K562 (cell line): ENCODE data around the gene ALDH18A1. TPM values are rescaled to one million over a fixed set of nuclear protein-coding genes. Genes with fewer than 3 reads are reported as not detected.

Experiments used
- ATAC-seq: fragments of 200-7000 bp; cut with Tn5 transposase; 3 replicates; pipeline ENCODE4 v1.9.1; 2020; ENCODE audit warnings: moderate library complexity
- BruUV-seq: library from RNA; stranded (reverse); fragments of 400-500 nt; replicated peaks from 2 replicates; lab custom pipeline; 2021; lab: Mats Ljungman, UMichigan
- CTCF ChIA-PET: fragments of 300-600 bp; formaldehyde crosslinking; extraction: SDS; loops from one replicate; lab custom pipeline; 2021; ENCODE audit warnings: low intra/inter-chr PET ratio; lab: Yijun Ruan, JAX
- POLR2A ChIA-PET: fragments of 300-600, 350-650 bp; sonication (Branson Sonifier 250); formaldehyde crosslinking; extraction: SDS; loops from one replicate; lab custom pipeline; 2021; ENCODE audit warnings: antibody characterized with exemption, inconsistent platforms; lab: Yijun Ruan, JAX
- DNase-seq, 4 experiments: peaks; one replicate each; pipeline versions ENCODE4 v3.0.0 to v3.0.0-alpha.2; 2011 to 2018; ENCODE audit warnings: low spot score in 3 of 4, mixed read lengths in 3 of 4; ENCODE audit errors: extremely low read depth in 1 of 4
- FAIRE-seq: peaks from 2 replicates; lab custom pipeline; 2011; peaks lifted over from hg19 to GRCh38; lab: Jason Lieb, UNC
- H2AFZ ChIP-seq: 2 replicates; pipeline ENCODE4 v1.6.0; 2011; ENCODE audit warnings: low read depth, low read length, control low read depth, inconsistent platforms
- H3K27ac ChIP-seq: fragments of 200-600 bp; 3 replicates; pipeline ENCODE4 v1.8.0; 2011; ENCODE audit warnings: low read depth, mild to moderate bottlenecking, control low read depth, inconsistent platforms, low read length, moderate library complexity, mixed read lengths; ENCODE audit errors: extremely low read depth
- H3K27me3 ChIP-seq, 2 experiments: fragments of 300-600 bp in 1 of 2; 2 replicates in 1 of 2; 3 replicates in 1 of 2; pipeline versions ENCODE4 v1.6.0 to v1.8.0; 2011; ENCODE audit warnings: inconsistent platforms in 2 of 2, low read length in 2 of 2, mild to moderate bottlenecking in 1 of 2, mixed read lengths in 1 of 2, moderate library complexity in 1 of 2; ENCODE audit not compliant: control insufficient read depth in 2 of 2, insufficient read depth in 2 of 2
- H3K36me3 ChIP-seq: fragments of 300-600 bp; 3 replicates; pipeline ENCODE4 v1.8.0; 2011; ENCODE audit warnings: mild to moderate bottlenecking, low read length, inconsistent platforms; ENCODE audit not compliant: control insufficient read depth, insufficient read depth
- H3K4me1 ChIP-seq, 2 experiments: fragments of 200-600 bp in 1 of 2; replicated peaks in 1 of 2; 2 replicates in 1 of 2; 3 replicates in 1 of 2; pipeline versions ENCODE4 v1.5.1 to v1.8.0; 2011; ENCODE audit warnings: inconsistent platforms in 2 of 2, low read length in 2 of 2, mild to moderate bottlenecking in 1 of 2, mixed read lengths in 1 of 2, moderate library complexity in 1 of 2; ENCODE audit not compliant: control insufficient read depth in 2 of 2, insufficient read depth in 2 of 2
- H3K4me2 ChIP-seq: 2 replicates; pipeline ENCODE4 v1.6.1; 2011; ENCODE audit warnings: low read length, control low read depth, inconsistent platforms, mixed read lengths; ENCODE audit not compliant: insufficient read depth
- H3K4me3 ChIP-seq: fragments of 200-600 bp; sonication (generic), shearing (Covaris generic); 2 replicates; pipeline ENCODE4 v1.5.1; 2016; ENCODE audit warnings: control low read depth, inconsistent platforms
- H3K79me2 ChIP-seq: fragments of 200-600 bp; 3 replicates; pipeline ENCODE4 v1.8.0; 2011; ENCODE audit warnings: low read length, inconsistent platforms; ENCODE audit not compliant: control insufficient read depth, insufficient read depth
- H3K9ac ChIP-seq, 2 experiments: 2 replicates each; pipeline versions ENCODE4 v1.6.0 to v1.6.1; 2011; ENCODE audit warnings: low read depth in 2 of 2, low read length in 2 of 2, control low read depth in 1 of 2, inconsistent platforms in 1 of 2, mild to moderate bottlenecking in 1 of 2, mixed read lengths in 1 of 2; ENCODE audit not compliant: insufficient read depth in 1 of 2
- H3K9me1 ChIP-seq: one replicate; pipeline ENCODE4 v1.6.0; 2011; ENCODE audit warnings: inconsistent platforms, mild to moderate bottlenecking, low read length, moderate library complexity; ENCODE audit not compliant: control insufficient read depth, insufficient read depth
- H3K9me3 ChIP-seq: replicated peaks from 2 replicates; pipeline ENCODE4 v1.5.1; 2011; ENCODE audit warnings: low read depth, low read length, inconsistent platforms; ENCODE audit not compliant: control insufficient read depth, insufficient read depth
- H4K20me1 ChIP-seq: replicated peaks from 2 replicates; pipeline ENCODE4 v1.6.1; 2011; ENCODE audit warnings: low read length, inconsistent platforms, mixed read lengths; ENCODE audit not compliant: control insufficient read depth, insufficient read depth
- ATF3 ChIP-seq, 2 experiments: fragments of 450-650 bp in 1 of 2; sonication (generic) in 1 of 2; formaldehyde crosslinking in 1 of 2; IDR thresholded peaks in 1 of 2; conservative IDR thresholded peaks in 1 of 2; 2 replicates each; pipeline versions ENCODE4 v1.6.1 to v1.8.1; 2016 to 2023; ENCODE audit warnings: mild to moderate bottlenecking in 2 of 2, moderate library complexity in 2 of 2, inconsistent platforms in 1 of 2, missing genetic modification reagents in 1 of 2
- CEBPB ChIP-seq: fragments of 450-650 bp; IDR thresholded peaks from 2 replicates; pipeline ENCODE4 v1.6.1; 2016; ENCODE audit warnings: missing genetic modification characterization, missing compliant biosample characterization
- CEBPG ChIP-seq, 3 experiments: fragments of 200-800 bp in 1 of 3; sonication (Bioruptor generic) in 1 of 3; sonication (generic) in 1 of 3; formaldehyde crosslinking in 1 of 3; IDR thresholded peaks in 2 of 3; conservative IDR thresholded peaks in 1 of 3; 2 replicates each; pipeline versions ENCODE4 v1.6.1 to v1.8.0; 2016 to 2022; ENCODE audit warnings: missing compliant biosample characterization in 2 of 3, missing genetic modification characterization in 2 of 3, mild to moderate bottlenecking in 1 of 3, missing genetic modification reagents in 1 of 3
- LCOR ChIP-seq: sonication (generic); formaldehyde crosslinking; IDR thresholded peaks from 2 replicates; pipeline ENCODE4 v1.8.0; 2022; ENCODE audit warnings: mild to moderate bottlenecking, missing genetic modification reagents
- NFIC ChIP-seq: fragments of 450-650 bp; IDR thresholded peaks from 2 replicates; pipeline ENCODE4 v1.6.1; 2017; ENCODE audit warnings: mild to moderate bottlenecking, inconsistent platforms
- PCBP1 ChIP-seq: fragments of 200-400 bp; formaldehyde crosslinking; IDR thresholded peaks from 2 replicates; pipeline ENCODE4 v1.6.1; 2018; ENCODE audit warnings: mild to moderate bottlenecking, low read depth, low read length; ENCODE audit not compliant: poor library complexity, severe bottlenecking
- PRDM10 ChIP-seq: fragments of 450-650 bp; IDR thresholded peaks from 2 replicates; pipeline ENCODE4 v1.6.1; 2018; ENCODE audit not compliant: partially characterized antibody
- SMARCA4 ChIP-seq: fragments of 450-650 bp; IDR thresholded peaks from 2 replicates; pipeline ENCODE4 v1.6.1; 2016
- WGBS: fragments of 100-300 bp; shearing (Covaris generic); methylation state at CpG from one replicate; pipeline ENCODE4 v1.1.6; 2016; ENCODE audit warnings: low coverage, mixed read lengths; ENCODE audit not compliant: insufficient coverage; ENCODE audit errors: missing lambda C conversion rate; 5-methylcytosine and 5-hydroxymethylcytosine counted together
- in situ Hi-C: fragments of 300-500 bp; cut with MboI; formaldehyde crosslinking; loops from 4 replicates; pipeline ENCODE4 v1.15.0; 2018; ENCODE audit warnings: inconsistent platforms, mixed read lengths
- intact Hi-C: fragments of 100-400 bp; cut with micrococcal nuclease; formaldehyde crosslinking; loops from 2 replicates; pipeline ENCODE4 v1.14.2; 2022
- polyA plus RNA-seq, 8 experiments: library from polyadenylated mRNA; depleted of rRNA in 4 of 8; stranded (reverse) in 5 of 8; unstranded in 3 of 8; fragments of >200 nt; fragmentation: Nextera tagmentation in 2 of 8; fragmentation: Illumina TruSeq in 1 of 8; extraction: Ambion mirVana in 2 of 8; extraction: Trizol in 1 of 8; gene quantifications; 2 replicates each; pipeline versions ENCODE4 v1.2.1 to v1.2.3, GENCODE V29; 2011 to 2014; ENCODE audit warnings: inconsistent platforms in 1 of 8, missing spikeins in 1 of 8
- total RNA-seq, 7 experiments: library from RNA; depleted of rRNA in 6 of 7; stranded (reverse); fragments of >200 nt in 6 of 7; fragmentation: Illumina TruSeq in 2 of 7; extraction: Trizol in 2 of 7; gene quantifications; 2 replicates each; pipeline versions ENCODE4 v1.2.1 to v1.2.3, GENCODE V29; 2011 to 2021; ENCODE audit warnings: low replicate concordance in 1 of 7

The ALDH18A1 gene
- total and polyA plus RNA-seq, 9 of the 15 experiments (the other 6 are each of a cell fraction or from before 2014, with no cell fraction given): 12.0 to 83.3 (median 43.8) TPM

- no peak overlapping the region for H3K27ac ChIP-seq
Observed at GRCh38 chr10:95569368-95569767, 87.1 kb downstream of the ALDH18A1 start.

GRCh38 chr10:95567903-95568630 lies 88.4 kb downstream of the ALDH18A1 start:
- POLR2A ChIA-PET: no interaction called here
- intact Hi-C loops (no loop called here), in situ Hi-C loops (no loop called here)
- DNase-seq: no peak
- TF ChIP-seq ATF3 (IDR thresholded peaks at IDR 0.05): peak; percentile 37; the same call in 1 of the 2 replicates
- TF ChIP-seq ATF3 (CRISPR knock-in tag; conservative IDR thresholded peaks at IDR 0.05): no peak
- TF ChIP-seq SMARCA4: no peak
- peak; percentile 54; the same call in 1 of the 2 replicates for TF ChIP-seq NFIC
- no peak for TF ChIP-seq PCBP1
- peak; percentile 53 for TF ChIP-seq PRDM10
- TF ChIP-seq, all 486 proteins: peak for 3
- Histone ChIP-seq H3K9me1 (no peaks in the 10 kb centered on the region), H4K20me1 (no peaks in the 10 kb centered on the region), H3K9ac (no peak overlapping the region), H3K27me3 (no peaks in the 10 kb centered on the region), H3K9me3 (no peaks in the 10 kb centered on the region), H3K4me3 (no peak overlapping the region), H2AFZ (0 out of 2 replicates have a peak overlapping the region, but pooled peaks have one; percentile 32), H3K4me1 (no peaks in the 10 kb centered on the region), H3K79me2 (no peaks in the 10 kb centered on the region), H3K36me3 (no peaks in the 10 kb centered on the region), H3K27ac (no peak overlapping the region), H3K4me2 (no peak overlapping the region)
- CTCF ChIA-PET: no interaction called here
- FAIRE-seq (no peak), ATAC-seq (no peak)
- WGBS: 27% methylated on average over 5 of the region's 5 CpGs
- no TSS peak for BruUV-seq

More at GRCh38 chr10:95569368-95569767, 87.1 kb downstream of the ALDH18A1 start:
- ATAC-seq (no peak), FAIRE-seq (no peak), DNase-seq (no peak)
- H2AFZ ChIP-seq: no peak overlapping the region
- ChIA-PET POLR2A (no interaction called here), CTCF (no interaction called here)
- intact Hi-C loops: no loop called here
- no peaks in the 10 kb centered on the region for H3K36me3 ChIP-seq
- no peak overlapping the region for H3K4me2 ChIP-seq
- H3K9ac ChIP-seq: no peak overlapping the region
- no peaks in the 10 kb centered on the region for H4K20me1 ChIP-seq
- in situ Hi-C loops: no loop called here
- no peaks in the 10 kb centered on the region for H3K27me3 ChIP-seq
- no TSS peak for BruUV-seq
- no peaks in the 10 kb centered on the region for H3K79me2 ChIP-seq
- no peaks in the 10 kb centered on the region for H3K9me3 ChIP-seq
- TF ChIP-seq CEBPB (tag): peak; percentile 73
- no peak for TF ChIP-seq LCOR (CRISPR knock-in tag)
- TF ChIP-seq CEBPG (CRISPR knock-in tag; IDR thresholded peaks at IDR 0.05): no peak
- peak; percentile 39 to 56; a peak in 2 of 4 replicates for TF ChIP-seq CEBPG (tag; conservative IDR thresholded peaks at IDR 0.05 in 1 of 2, IDR thresholded peaks at IDR 0.05 in 1 of 2)
- no peaks in the 10 kb centered on the region for H3K4me1 ChIP-seq
- no peak overlapping the region for H3K4me3 ChIP-seq
- no peaks in the 10 kb centered on the region for H3K9me1 ChIP-seq
